GM04504 (cell line): ENCODE results near the gene MLXIP.
"Not testable (repeated sequence)": the region's sequence is repeated elsewhere in the genome, so short reads cannot be mapped to it uniquely, and the experiment has no call there.

Experiments used
- DNase-seq: peaks from one replicate; pipeline ENCODE4 v3.0.0-alpha.2; 2012; ENCODE audit warnings: low read depth

The MLXIP gene

DNA sequence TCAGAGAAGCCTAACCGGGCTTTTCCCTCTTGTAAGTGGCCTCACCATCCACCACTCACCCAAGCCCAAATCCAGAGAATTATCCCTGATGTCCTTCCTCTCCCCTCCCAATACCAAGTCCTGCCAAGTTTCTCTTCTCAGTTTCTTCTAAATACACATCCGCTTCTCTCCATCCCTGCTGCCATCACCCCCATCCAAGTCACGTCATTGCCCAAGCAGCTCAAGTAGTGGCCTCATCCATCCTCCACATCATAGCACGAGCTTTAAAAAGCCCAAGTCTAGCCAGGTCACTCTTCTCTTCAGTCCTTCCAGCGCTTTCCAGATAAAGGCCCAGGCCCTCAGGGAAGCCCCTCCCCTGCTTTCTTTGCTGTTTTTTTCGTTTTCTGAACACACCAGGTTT is 70.1 kb downstream of the MLXIP start:
- DNase-seq, result no peak

GRCh38 chr12:122150127-122150681 is 71.6 kb downstream of the MLXIP start:
- DNase-seq, result no peak

DNA sequence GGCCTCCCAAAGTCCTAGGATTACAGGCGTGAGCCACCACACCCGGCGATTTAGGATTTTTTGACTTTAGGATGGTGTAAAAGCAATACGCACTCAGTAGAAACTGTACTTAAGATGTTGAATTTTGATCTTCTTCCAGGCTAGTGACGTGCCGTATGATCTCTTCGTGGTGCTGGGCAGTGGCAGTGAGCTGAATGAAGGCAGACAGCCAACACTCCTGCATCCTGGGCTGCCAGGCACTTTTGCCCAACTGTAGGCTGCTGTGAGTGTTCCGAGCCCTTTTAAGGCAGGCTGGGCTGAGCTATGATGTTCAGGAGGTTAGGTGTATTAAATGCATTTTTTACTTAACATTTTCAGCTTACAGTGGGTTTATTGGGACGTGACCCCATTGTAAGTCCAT is 74.2 kb downstream of the MLXIP start:
- DNase-seq, result no peak

DNA sequence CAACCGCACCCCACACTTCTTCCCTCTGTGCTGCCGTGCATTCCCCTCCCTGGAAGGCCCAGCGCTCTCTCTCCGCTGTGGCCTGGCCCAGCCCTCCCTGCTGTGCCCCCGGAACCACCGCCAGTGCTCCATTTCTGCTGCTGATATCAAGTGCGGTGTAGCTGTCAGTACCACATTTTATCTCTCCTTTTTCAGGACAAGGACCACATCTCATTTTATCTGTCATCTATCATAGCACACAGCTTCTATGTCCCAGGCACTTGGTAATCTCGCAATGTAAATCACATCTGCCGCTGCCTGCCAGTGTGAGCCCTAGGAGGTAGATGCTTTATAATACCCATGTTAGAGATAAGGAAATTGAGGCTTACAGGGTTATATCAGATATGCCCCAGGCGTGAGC is 77.1 kb downstream of the MLXIP start:
- DNase-seq, result no peak

DNA sequence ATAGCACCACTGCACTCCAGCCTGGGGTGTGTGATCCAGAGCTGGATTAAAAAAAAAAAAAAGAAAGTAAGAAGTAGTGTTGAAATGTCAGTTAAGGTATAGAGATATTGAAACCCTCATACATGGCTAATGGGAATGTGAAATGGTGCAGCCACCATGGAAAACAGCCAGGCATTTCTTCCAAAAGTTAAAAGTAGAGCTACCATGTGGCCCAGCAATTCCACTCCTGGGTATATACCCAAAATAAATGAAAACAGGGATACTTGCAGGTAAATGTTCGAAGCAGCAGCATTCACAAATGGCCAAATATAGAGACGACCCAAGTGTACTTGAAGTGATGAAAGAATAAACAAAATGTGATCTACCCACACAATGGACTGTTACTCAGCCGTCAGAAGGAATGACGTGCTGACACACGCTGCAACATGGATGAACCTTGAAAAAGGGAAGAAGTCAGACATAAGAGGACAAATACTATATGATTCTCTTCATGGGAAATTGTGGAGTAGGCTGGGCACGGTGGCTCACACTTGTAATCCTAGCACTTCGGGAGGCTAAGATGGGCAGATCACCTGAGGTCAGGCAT is 80.2 kb downstream of the MLXIP start:
- no peak for DNase-seq

DNA sequence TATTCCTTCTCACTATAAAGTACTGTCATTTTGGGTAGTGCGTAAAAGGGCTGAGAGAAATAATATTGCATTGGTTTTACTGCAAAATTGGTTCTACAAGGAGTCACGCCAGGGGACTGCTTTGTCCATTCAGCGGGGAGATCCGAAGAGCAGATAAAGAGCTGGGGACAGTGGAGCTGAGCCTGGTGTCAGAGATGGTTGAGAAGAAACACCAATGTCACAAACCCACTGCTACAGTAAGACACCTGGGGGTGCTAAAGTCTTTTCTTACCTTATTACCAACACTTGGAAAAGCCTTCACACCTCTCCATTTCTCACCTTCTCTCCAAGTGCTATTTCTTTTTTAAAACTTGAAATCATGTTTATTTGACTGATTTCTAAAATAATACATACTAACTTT is 81.3 kb downstream of the MLXIP start:
- DNase-seq, result no peak

GRCh38 chr12:122160761-122161160 is 82.2 kb downstream of the MLXIP start:
- no peak for DNase-seq

DNA sequence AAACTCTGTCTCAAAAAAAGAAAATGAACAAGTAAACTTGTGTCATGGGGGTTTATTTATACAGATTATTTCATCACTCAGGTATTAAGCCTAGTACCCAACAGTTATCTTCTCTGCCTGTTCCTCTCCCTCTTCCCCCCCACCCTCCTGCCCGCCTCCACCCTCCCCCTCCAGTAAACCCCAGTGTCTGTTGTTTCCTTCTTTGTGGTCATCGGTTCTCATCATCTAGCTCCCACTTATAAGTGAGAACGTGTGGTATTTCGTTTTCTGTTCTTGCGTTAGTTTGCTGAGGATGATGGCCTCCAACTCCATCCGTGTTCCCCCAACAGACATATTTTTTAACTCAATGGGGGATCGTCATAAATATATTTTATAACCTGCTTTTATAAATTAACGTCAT is 83.1 kb downstream of the MLXIP start:
- DNase-seq, result no peak

- no peak for DNase-seq
Measured at GRCh38 chr12:122162976-122163375, 84.4 kb downstream of the MLXIP start.

GRCh38 chr12:122166422-122167349 is 88.1 kb downstream of the MLXIP start:
- DNase-seq, result no peak

DNA sequence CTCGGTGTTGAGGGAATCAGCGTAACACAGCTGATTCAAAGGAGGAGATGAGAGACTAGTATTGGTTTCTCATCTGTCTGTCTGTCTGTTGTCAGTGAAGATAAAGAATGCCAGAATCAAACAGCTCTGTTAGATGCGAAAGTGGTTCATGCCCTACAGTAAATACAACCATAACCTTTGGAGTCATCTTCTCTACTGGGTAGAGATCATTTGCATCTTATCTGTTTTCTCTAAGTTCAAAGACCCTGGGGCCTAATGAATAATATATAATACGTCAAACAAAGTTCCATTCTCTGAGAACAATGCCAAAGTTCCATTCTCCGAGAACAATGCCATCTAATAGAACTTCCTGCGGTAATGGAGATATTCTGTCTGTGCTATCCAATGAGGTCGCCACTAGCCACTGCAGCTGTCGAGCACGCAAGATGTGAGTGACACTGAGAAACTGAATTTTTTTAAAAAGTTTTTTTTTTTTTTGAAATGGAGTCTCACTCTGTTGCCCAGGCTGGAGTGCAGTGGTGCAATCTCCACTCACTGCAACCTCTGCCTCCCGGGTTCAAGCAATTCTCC is 88.9 kb downstream of the MLXIP start:
- DNase-seq, result no peak

DNA sequence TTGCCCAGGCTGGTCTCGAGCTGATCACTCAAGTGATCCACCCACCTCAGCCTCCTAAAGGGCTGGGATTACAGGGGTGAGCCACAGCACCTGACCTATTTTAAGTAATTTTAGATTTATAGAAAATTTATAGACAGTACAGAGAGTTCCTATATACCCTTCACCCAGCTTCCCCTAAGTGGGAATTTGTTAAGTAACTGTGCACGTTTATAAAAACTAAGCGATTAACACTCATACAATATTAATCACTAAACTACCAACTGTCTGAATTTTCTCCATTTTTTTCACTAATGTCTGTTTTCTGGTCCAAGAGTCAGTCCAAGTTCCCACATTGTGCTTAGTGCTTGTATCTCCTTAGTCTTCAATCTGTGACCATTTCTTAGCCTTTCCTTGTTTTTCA is 89.9 kb downstream of the MLXIP start:
- DNase-seq, result no peak

GRCh38 chr12:122171399-122171798 is 92.8 kb downstream of the MLXIP start:
- DNase-seq, result no peak

- no peak for DNase-seq
Measured at GRCh38 chr12:122172262-122172939, 93.8 kb downstream of the MLXIP start.

DNA sequence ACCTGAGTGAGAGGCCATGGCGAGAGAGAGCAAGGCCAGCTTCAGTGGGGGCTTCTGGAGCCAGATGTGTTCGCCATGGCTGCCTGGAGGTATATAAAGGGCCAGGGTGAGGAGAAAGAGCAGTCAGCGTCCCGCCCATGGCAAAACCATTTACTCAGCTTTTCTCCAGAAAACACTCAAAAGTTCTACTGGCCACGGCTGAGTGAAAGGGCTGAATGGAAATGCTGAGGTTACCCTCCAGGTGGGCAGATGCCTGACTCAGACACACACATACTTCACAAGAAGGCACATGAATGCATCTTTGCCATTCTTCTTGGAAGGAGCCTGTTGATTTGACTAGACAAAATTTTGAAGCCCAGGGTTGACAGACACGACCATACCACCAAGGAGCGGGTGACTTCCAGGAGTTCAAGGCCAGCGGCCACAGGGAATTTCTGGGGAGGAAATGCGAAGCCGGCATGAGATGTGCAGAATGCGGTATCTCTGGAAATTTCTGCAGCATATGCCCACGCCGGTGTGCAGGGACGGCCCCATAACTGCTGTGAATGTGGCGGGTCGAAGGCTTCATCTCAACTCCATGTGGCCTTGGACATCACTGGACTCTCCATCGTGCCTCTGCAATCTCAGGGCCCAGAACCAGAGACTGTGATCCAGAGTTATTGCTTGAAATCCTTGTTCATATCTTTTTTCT is 95.7 kb downstream of the MLXIP start, which contains the start of gene IL31:
IL31 (minus strand) TSS at position 67 of the 691 bp plus-strand sequence; CDS start at position 18, 49 bp downstream.
- no peak for DNase-seq

- not testable (repeated sequence) for DNase-seq
Measured at GRCh38 chr12:122176473-122176872, 97.9 kb downstream of the MLXIP start.

DNA sequence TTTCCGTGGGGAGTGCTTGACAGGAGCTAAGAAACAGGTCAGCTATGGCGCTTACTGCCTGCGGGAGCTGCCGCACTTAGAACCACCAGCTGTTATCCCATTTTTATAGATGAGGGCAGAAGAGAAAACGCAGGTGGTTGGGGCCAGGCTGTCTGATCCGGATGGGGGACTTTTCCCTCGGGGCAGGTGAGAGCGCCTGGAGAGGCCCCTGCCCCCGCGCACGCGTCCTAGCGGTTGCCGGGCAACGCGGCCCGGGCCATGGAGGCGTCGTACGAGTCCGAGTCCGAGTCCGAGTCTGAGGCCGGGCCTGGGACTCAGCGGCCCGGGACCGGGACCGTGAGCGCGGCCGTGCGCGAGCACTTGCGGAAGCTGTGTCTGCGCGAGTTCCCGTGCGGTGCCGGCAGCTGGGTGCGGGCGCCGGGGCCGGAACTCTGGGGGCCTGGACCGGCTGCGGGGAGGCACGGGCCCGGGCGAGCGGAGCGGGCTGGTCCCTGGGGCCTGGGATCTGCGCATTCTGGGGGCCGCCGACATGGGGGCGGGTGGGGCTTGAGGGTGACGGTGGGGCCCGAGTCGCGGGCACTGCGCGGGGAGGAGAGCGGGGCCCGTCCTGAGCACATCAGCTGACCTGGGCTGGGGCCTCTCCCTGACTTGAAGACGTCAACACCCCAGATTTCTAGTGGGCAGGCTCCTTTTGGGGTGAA is 104.5 kb downstream of the MLXIP start, which contains the start of gene LRRC43:
LRRC43 (plus strand) TSS at position 237 of the 701 bp plus-strand sequence; CDS start at position 259, 22 bp downstream.
- DNase-seq, result no peak

DNA sequence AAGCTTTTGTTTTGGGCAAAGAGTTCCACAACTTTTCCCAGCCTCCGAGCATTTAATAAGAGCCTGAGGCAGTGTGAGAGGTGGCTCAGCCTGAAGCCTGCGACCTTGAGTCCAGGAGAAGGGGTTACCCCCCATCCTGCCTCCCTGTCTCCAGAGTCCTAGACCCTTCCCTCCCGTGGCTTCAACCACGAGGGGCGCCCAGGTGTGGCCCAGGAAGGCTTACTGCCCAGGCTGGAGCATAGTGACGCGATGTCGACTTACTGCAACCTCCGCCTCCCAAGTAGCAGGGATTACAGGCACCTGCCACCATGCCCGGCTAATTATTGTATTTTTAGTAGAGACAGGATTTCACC is 105.0 kb downstream of the MLXIP start:
- DNase-seq, result no peak

DNA sequence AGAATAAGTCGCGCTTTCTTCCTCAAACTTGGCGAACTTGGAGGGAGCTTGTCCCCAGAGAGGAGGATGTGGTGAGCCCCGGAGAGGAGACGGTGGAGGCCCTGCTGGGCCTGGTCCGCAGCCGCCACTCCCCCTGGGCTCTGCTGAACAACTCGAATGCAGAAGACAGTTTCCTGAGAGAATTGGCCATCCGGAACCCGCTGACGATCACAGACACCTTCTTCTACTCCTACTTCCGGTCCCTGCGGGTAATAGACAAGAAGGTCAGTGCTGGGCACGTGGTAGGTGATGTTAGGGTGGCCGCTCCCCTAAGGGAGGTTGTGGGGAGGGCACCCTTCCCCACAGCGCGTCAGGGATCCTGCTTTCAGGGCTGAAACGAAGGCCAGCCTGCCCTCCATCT is 106.0 kb downstream of the MLXIP start:
- no peak for DNase-seq

GRCh38 chr12:122185079-122185478 is 106.5 kb downstream of the MLXIP start:
- DNase-seq, result no peak

- DNase-seq, result no peak
Measured at GRCh38 chr12:122185494-122186082, 107.0 kb downstream of the MLXIP start.
